K562 (cell line): ENCODE results near the gene PPM1H. TPM values are rescaled to one million over a fixed set of nuclear protein-coding genes. Genes with fewer than 3 reads are reported as not detected.

Experiments used
- ATAC-seq: fragments of 200-7000 bp; cut with Tn5 transposase; 3 replicates; pipeline ENCODE4 v1.9.1; 2020; ENCODE audit warnings: moderate library complexity
- BruUV-seq: library from RNA; stranded (reverse); fragments of 400-500 nt; replicated peaks from 2 replicates; lab custom pipeline; 2021; lab: Mats Ljungman, UMichigan
- CTCF ChIA-PET: fragments of 300-600 bp; formaldehyde crosslinking; extraction: SDS; loops from one replicate; lab custom pipeline; 2021; ENCODE audit warnings: low intra/inter-chr PET ratio; lab: Yijun Ruan, JAX
- POLR2A ChIA-PET: fragments of 300-600, 350-650 bp; sonication (Branson Sonifier 250); formaldehyde crosslinking; extraction: SDS; loops from one replicate; lab custom pipeline; 2021; ENCODE audit warnings: antibody characterized with exemption, inconsistent platforms; lab: Yijun Ruan, JAX
- DNase-seq, 4 experiments: peaks; one replicate each; pipeline versions ENCODE4 v3.0.0 to v3.0.0-alpha.2; 2011 to 2018; ENCODE audit warnings: low spot score in 3 of 4, mixed read lengths in 3 of 4; ENCODE audit errors: extremely low read depth in 1 of 4
- FAIRE-seq: peaks from 2 replicates; lab custom pipeline; 2011; peaks lifted over from hg19 to GRCh38; lab: Jason Lieb, UNC
- H2AFZ ChIP-seq: 2 replicates; pipeline ENCODE4 v1.6.0; 2011; ENCODE audit warnings: low read depth, low read length, control low read depth, inconsistent platforms
- H3K27ac ChIP-seq: fragments of 200-600 bp; 3 replicates; pipeline ENCODE4 v1.8.0; 2011; ENCODE audit warnings: low read depth, mild to moderate bottlenecking, control low read depth, inconsistent platforms, low read length, moderate library complexity, mixed read lengths; ENCODE audit errors: extremely low read depth
- H3K27me3 ChIP-seq, 2 experiments: fragments of 300-600 bp in 1 of 2; 2 replicates in 1 of 2; 3 replicates in 1 of 2; pipeline versions ENCODE4 v1.6.0 to v1.8.0; 2011; ENCODE audit warnings: inconsistent platforms in 2 of 2, low read length in 2 of 2, mild to moderate bottlenecking in 1 of 2, mixed read lengths in 1 of 2, moderate library complexity in 1 of 2; ENCODE audit not compliant: control insufficient read depth in 2 of 2, insufficient read depth in 2 of 2
- H3K36me3 ChIP-seq: fragments of 300-600 bp; 3 replicates; pipeline ENCODE4 v1.8.0; 2011; ENCODE audit warnings: mild to moderate bottlenecking, low read length, inconsistent platforms; ENCODE audit not compliant: control insufficient read depth, insufficient read depth
- H3K4me1 ChIP-seq, 2 experiments: fragments of 200-600 bp in 1 of 2; replicated peaks in 1 of 2; 2 replicates in 1 of 2; 3 replicates in 1 of 2; pipeline versions ENCODE4 v1.5.1 to v1.8.0; 2011; ENCODE audit warnings: inconsistent platforms in 2 of 2, low read length in 2 of 2, mild to moderate bottlenecking in 1 of 2, mixed read lengths in 1 of 2, moderate library complexity in 1 of 2; ENCODE audit not compliant: control insufficient read depth in 2 of 2, insufficient read depth in 2 of 2
- H3K4me2 ChIP-seq: 2 replicates; pipeline ENCODE4 v1.6.1; 2011; ENCODE audit warnings: low read length, control low read depth, inconsistent platforms, mixed read lengths; ENCODE audit not compliant: insufficient read depth
- H3K4me3 ChIP-seq: fragments of 200-600 bp; sonication (generic), shearing (Covaris generic); 2 replicates; pipeline ENCODE4 v1.5.1; 2016; ENCODE audit warnings: control low read depth, inconsistent platforms
- H3K79me2 ChIP-seq: fragments of 200-600 bp; 3 replicates; pipeline ENCODE4 v1.8.0; 2011; ENCODE audit warnings: low read length, inconsistent platforms; ENCODE audit not compliant: control insufficient read depth, insufficient read depth
- H3K9ac ChIP-seq, 2 experiments: 2 replicates each; pipeline versions ENCODE4 v1.6.0 to v1.6.1; 2011; ENCODE audit warnings: low read depth in 2 of 2, low read length in 2 of 2, control low read depth in 1 of 2, inconsistent platforms in 1 of 2, mild to moderate bottlenecking in 1 of 2, mixed read lengths in 1 of 2; ENCODE audit not compliant: insufficient read depth in 1 of 2
- H3K9me1 ChIP-seq: one replicate; pipeline ENCODE4 v1.6.0; 2011; ENCODE audit warnings: inconsistent platforms, mild to moderate bottlenecking, low read length, moderate library complexity; ENCODE audit not compliant: control insufficient read depth, insufficient read depth
- H3K9me3 ChIP-seq: replicated peaks from 2 replicates; pipeline ENCODE4 v1.5.1; 2011; ENCODE audit warnings: low read depth, low read length, inconsistent platforms; ENCODE audit not compliant: control insufficient read depth, insufficient read depth
- H4K20me1 ChIP-seq: replicated peaks from 2 replicates; pipeline ENCODE4 v1.6.1; 2011; ENCODE audit warnings: low read length, inconsistent platforms, mixed read lengths; ENCODE audit not compliant: control insufficient read depth, insufficient read depth
- ATF3 ChIP-seq, 2 experiments: fragments of 450-650 bp in 1 of 2; sonication (generic) in 1 of 2; formaldehyde crosslinking in 1 of 2; IDR thresholded peaks in 1 of 2; conservative IDR thresholded peaks in 1 of 2; 2 replicates each; pipeline versions ENCODE4 v1.6.1 to v1.8.1; 2016 to 2023; ENCODE audit warnings: mild to moderate bottlenecking in 2 of 2, moderate library complexity in 2 of 2, inconsistent platforms in 1 of 2, missing genetic modification reagents in 1 of 2
- CTBP1 ChIP-seq: fragments of 450-650 bp; IDR thresholded peaks from 2 replicates; pipeline ENCODE4 v1.6.1; 2016; ENCODE audit warnings: borderline replicate concordance
- CTCFL ChIP-seq: IDR thresholded peaks from 2 replicates; pipeline ENCODE4 v1.6.1; 2011; ENCODE audit warnings: borderline replicate concordance, low read depth, mild to moderate bottlenecking, moderate library complexity, low read length; ENCODE audit not compliant: insufficient read depth, poor library complexity, severe bottlenecking
- ESRRA ChIP-seq: fragments of 450-650 bp; IDR thresholded peaks from 2 replicates; pipeline ENCODE4 v1.6.1; 2014; ENCODE audit warnings: low read depth, mild to moderate bottlenecking, moderate library complexity, borderline replicate concordance
- FOXM1 ChIP-seq, 2 experiments: fragments of 450-650 bp in 1 of 2; sonication (generic) in 1 of 2; formaldehyde crosslinking in 1 of 2; IDR thresholded peaks; 2 replicates each; pipeline versions ENCODE4 v1.6.1 to v1.9.0; 2017 to 2022; ENCODE audit warnings: low read depth in 2 of 2, mild to moderate bottlenecking in 2 of 2, missing genetic modification reagents in 1 of 2, moderate library complexity in 1 of 2
- HDAC2 ChIP-seq: fragments of 450-650 bp; IDR thresholded peaks from 2 replicates; pipeline ENCODE4 v1.6.1; 2016; ENCODE audit warnings: mild to moderate bottlenecking
- HNRNPUL1 ChIP-seq: fragments of 200-400 bp; formaldehyde crosslinking; IDR thresholded peaks from 2 replicates; pipeline ENCODE4 v1.6.1; 2017; ENCODE audit warnings: low read length
- L3MBTL2 ChIP-seq: fragments of 450-650 bp; IDR thresholded peaks from 2 replicates; pipeline ENCODE4 v1.6.1; 2016; ENCODE audit warnings: mild to moderate bottlenecking, moderate library complexity
- NR2C2 ChIP-seq, 2 experiments: fragments of 200-800 bp in 1 of 2; sonication (Bioruptor generic) in 1 of 2; sonication (generic) in 1 of 2; formaldehyde crosslinking in 1 of 2; IDR thresholded peaks; 2 replicates each; pipeline versions ENCODE4 v1.6.1 to v1.8.0; 2016 to 2022; ENCODE audit warnings: mild to moderate bottlenecking in 1 of 2, missing compliant biosample characterization in 1 of 2, missing genetic modification characterization in 1 of 2, missing genetic modification reagents in 1 of 2
- SMAD3 ChIP-seq: fragments of 450-650 bp; formaldehyde crosslinking; conservative IDR thresholded peaks from 2 replicates; pipeline ENCODE4 v1.4.0; 2020; ENCODE audit warnings: mild to moderate bottlenecking
- SMARCE1 ChIP-seq: fragments of 450-650 bp; IDR thresholded peaks from 2 replicates; pipeline ENCODE4 v1.7.1; 2016; ENCODE audit warnings: mild to moderate bottlenecking
- ZNF316 ChIP-seq: fragments of 450-650 bp; IDR thresholded peaks from 2 replicates; pipeline ENCODE4 v1.6.1; 2016
- WGBS: fragments of 100-300 bp; shearing (Covaris generic); methylation state at CpG from one replicate; pipeline ENCODE4 v1.1.6; 2016; ENCODE audit warnings: low coverage, mixed read lengths; ENCODE audit not compliant: insufficient coverage; ENCODE audit errors: missing lambda C conversion rate; 5-methylcytosine and 5-hydroxymethylcytosine counted together
- in situ Hi-C: fragments of 300-500 bp; cut with MboI; formaldehyde crosslinking; loops from 4 replicates; pipeline ENCODE4 v1.15.0; 2018; ENCODE audit warnings: inconsistent platforms, mixed read lengths
- intact Hi-C: fragments of 100-400 bp; cut with micrococcal nuclease; formaldehyde crosslinking; loops from 2 replicates; pipeline ENCODE4 v1.14.2; 2022
- polyA plus RNA-seq, 8 experiments: library from polyadenylated mRNA; depleted of rRNA in 4 of 8; stranded (reverse) in 5 of 8; unstranded in 3 of 8; fragments of >200 nt; fragmentation: Nextera tagmentation in 2 of 8; fragmentation: Illumina TruSeq in 1 of 8; extraction: Ambion mirVana in 2 of 8; extraction: Trizol in 1 of 8; gene quantifications; 2 replicates each; pipeline versions ENCODE4 v1.2.1 to v1.2.3, GENCODE V29; 2011 to 2014; ENCODE audit warnings: inconsistent platforms in 1 of 8, missing spikeins in 1 of 8
- total RNA-seq, 7 experiments: library from RNA; depleted of rRNA in 6 of 7; stranded (reverse); fragments of >200 nt in 6 of 7; fragmentation: Illumina TruSeq in 2 of 7; extraction: Trizol in 2 of 7; gene quantifications; 2 replicates each; pipeline versions ENCODE4 v1.2.1 to v1.2.3, GENCODE V29; 2011 to 2021; ENCODE audit warnings: low replicate concordance in 1 of 7
- TF ChIP-seq, protein P1 (sequence below): sonication (generic); IDR thresholded peaks from 2 replicates; pipeline ENCODE4 v1.6.1; 2016
- TF ChIP-seq, protein P2 (sequence below): fragments of 250-450 bp; sonication (Bioruptor Pico); IDR thresholded peaks from 2 replicates; pipeline ENCODE4 v1.5.0; 2021; ENCODE audit warnings: mild to moderate bottlenecking, borderline replicate concordance

PPM1H gene
- total and polyA plus RNA-seq, 9 of the 15 experiments (the other 6 are each of a cell fraction or from before 2014, with no cell fraction given) = 5.3 to 29.3 (median 11.3) TPM

GRCh38 chr12:62900686-62901272, 34.2 kb downstream of the PPM1H start:
- Histone ChIP-seq H3K36me3 (no peaks in the 10 kb centered on the region), H3K4me1 (peaks cover 0 to 24% of the 10 kb centered on the region in 2 experiments; a peak in 3 of 5 replicates), H3K9ac (peak overlapping the region in 1 of 2 experiments; percentile 32; a peak in 1 of 4 replicates), H3K27ac (peak overlapping the region; percentile 58), H3K9me1 (no peaks in the 10 kb centered on the region), H3K4me3 (no peak overlapping the region), H4K20me1 (no peaks in the 10 kb centered on the region), H3K9me3 (no peaks in the 10 kb centered on the region), H3K27me3 (no peaks in the 10 kb centered on the region), H2AFZ (peak overlapping the region; percentile 14; the same call in 1 of the 2 replicates), H3K79me2 (peaks cover 14% of the 10 kb centered on the region; the same call in 2 of the 3 replicates), H3K4me2 (no peak overlapping the region; the same call in 1 of the 2 replicates)
- BruUV-seq = no TSS peak
- FAIRE-seq (no peak), ATAC-seq (peak; percentile 89), DNase-seq (peak in 2 of 4 experiments; percentile 47 to 48)
- ChIA-PET CTCF (no interaction called here), POLR2A (interaction anchor here (0.9 to 1.4 kb wide), 2 partner anchors 10 to 33 kb away, joined by 4 read pairs; no protein-coding TSS in a partner anchor)
- in situ Hi-C loops (no loop called here), intact Hi-C loops (no loop called here)
- 13% methylated on average over 4 of the region's 4 CpGs for WGBS
- TF ChIP-seq CTBP1 (peak; percentile 19; the same call in 1 of the 2 replicates), NR2C2 (CRISPR knock-in tag; IDR thresholded peaks at IDR 0.05) (no peak), NR2C2 (tag; IDR thresholded peaks at IDR 0.05) (0 out of 2 replicates have a peak, but pooled peaks have one; percentile 22), HDAC2 (peak; percentile 39; the same call in 1 of the 2 replicates), HNRNPUL1 (no peak), ATF3 (IDR thresholded peaks at IDR 0.05) (peak; percentile 30; the same call in 1 of the 2 replicates), ATF3 (CRISPR knock-in tag; conservative IDR thresholded peaks at IDR 0.05) (no peak), SMARCE1 (peak; percentile 55; the same call in 1 of the 2 replicates), ESRRA (peak; percentile 89), FOXM1 (IDR thresholded peaks at IDR 0.05; ENCODE audit: low read depth) (no peak), FOXM1 (CRISPR knock-in tag; IDR thresholded peaks at IDR 0.05; ENCODE audit: low read depth) (no peak), ZNF316 (0 out of 2 replicates have a peak, but pooled peaks have one; percentile 37), L3MBTL2 (no peak), CTCFL (no peak), SMAD3 (CRISPR knock-in tag) (no peak)
- TF ChIP-seq, protein P1, sequence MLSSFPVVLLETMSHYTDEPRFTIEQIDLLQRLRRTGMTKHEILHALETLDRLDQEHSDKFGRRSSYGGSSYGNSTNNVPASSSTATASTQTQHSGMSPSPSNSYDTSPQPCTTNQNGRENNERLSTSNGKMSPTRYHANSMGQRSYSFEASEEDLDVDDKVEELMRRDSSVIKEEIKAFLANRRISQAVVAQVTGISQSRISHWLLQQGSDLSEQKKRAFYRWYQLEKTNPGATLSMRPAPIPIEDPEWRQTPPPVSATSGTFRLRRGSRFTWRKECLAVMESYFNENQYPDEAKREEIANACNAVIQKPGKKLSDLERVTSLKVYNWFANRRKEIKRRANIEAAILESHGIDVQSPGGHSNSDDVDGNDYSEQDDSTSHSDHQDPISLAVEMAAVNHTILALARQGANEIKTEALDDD = peak; percentile 37; the same call in 1 of the 2 replicates
- TF ChIP-seq, protein P2, sequence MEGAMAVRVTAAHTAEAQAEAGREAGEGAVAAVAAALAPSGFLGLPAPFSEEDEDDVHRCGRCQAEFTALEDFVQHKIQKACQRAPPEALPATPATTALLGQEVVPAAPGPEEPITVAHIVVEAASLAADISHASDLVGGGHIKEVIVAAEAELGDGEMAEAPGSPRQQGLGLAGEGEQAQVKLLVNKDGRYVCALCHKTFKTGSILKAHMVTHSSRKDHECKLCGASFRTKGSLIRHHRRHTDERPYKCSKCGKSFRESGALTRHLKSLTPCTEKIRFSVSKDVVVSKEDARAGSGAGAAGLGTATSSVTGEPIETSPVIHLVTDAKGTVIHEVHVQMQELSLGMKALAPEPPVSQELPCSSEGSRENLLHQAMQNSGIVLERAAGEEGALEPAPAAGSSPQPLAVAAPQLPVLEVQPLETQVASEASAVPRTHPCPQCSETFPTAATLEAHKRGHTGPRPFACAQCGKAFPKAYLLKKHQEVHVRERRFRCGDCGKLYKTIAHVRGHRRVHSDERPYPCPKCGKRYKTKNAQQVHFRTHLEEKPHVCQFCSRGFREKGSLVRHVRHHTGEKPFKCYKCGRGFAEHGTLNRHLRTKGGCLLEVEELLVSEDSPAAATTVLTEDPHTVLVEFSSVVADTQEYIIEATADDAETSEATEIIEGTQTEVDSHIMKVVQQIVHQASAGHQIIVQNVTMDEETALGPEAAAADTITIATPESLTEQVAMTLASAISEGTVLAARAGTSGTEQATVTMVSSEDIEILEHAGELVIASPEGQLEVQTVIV (CRISPR knock-in tag) = no peak
